NB4 (cell line): ENCODE data around the gene SERINC2.
"Not testable (repeated sequence)": the region's sequence is repeated elsewhere in the genome, so short reads cannot be mapped to it uniquely, and the experiment has no call there.

Experiments
- DNase-seq: peaks from one replicate; pipeline ENCODE4 v3.0.0; 2010; ENCODE audit warnings: low read depth
- H3K4me3 ChIP-seq: one replicate; pipeline ENCODE4 v1.5.1; 2011; ENCODE audit warnings: mild to moderate bottlenecking, low read depth, low read length, moderate library complexity
- MYC ChIP-seq: IDR thresholded peaks from 2 replicates; pipeline ENCODE4 v1.6.1; 2011; ENCODE audit warnings: low read depth, low read length
- POLR2A ChIP-seq: IDR thresholded peaks from 2 replicates; pipeline ENCODE4 v1.6.1; 2011; ENCODE audit warnings: mild to moderate bottlenecking; ENCODE audit not compliant: insufficient read length; ENCODE audit errors: extremely low read depth
- TF ChIP-seq, protein P1 (sequence below): IDR thresholded peaks from one replicate; pipeline ENCODE4 v1.5.1; 2012; ENCODE audit warnings: low read depth, low read length
- TF ChIP-seq, protein P2 (sequence below): IDR thresholded peaks from 2 replicates; pipeline ENCODE4 v1.6.1; 2011; ENCODE audit warnings: low read depth, low read length

SERINC2 gene

DNA sequence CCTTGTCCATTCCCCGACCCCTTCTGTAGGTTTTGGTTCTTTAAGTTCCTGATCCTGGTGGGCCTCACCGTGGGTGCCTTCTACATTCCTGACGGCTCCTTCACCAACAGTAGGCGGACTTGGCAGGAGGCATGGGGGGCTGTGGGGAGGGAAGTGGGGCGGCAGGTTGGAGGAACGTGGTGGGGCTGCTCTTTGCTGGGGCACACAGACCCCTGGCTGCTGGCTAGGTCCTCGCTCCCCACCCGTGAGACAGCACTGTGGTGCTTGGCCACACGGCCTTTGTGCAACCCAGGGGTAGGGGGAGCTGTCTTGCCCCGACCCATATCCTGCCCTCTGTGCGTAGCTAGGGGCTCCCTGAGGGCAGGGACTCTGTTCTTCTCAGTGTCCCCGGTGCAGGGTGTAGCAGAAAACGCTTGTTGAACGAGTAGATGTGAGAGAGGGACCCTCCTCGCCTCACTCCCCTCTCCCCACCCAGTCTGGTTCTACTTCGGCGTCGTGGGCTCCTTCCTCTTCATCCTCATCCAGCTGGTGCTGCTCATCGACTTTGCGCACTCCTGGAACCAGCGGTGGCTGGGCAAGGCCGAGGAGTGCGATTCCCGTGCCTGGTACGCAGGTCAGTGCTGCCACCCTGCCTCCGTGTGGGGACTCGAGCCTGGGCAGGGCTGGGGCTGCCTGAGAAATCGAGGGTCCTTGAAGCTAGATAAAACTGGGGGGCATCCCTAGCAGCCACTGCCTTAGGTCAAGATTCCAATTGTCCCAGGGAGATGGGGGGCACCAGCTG lies 12.5 kb downstream of the SERINC2 start:
- no peak for DNase-seq
- no peak overlapping the region for H3K4me3 ChIP-seq
- TF ChIP-seq, protein P1, sequence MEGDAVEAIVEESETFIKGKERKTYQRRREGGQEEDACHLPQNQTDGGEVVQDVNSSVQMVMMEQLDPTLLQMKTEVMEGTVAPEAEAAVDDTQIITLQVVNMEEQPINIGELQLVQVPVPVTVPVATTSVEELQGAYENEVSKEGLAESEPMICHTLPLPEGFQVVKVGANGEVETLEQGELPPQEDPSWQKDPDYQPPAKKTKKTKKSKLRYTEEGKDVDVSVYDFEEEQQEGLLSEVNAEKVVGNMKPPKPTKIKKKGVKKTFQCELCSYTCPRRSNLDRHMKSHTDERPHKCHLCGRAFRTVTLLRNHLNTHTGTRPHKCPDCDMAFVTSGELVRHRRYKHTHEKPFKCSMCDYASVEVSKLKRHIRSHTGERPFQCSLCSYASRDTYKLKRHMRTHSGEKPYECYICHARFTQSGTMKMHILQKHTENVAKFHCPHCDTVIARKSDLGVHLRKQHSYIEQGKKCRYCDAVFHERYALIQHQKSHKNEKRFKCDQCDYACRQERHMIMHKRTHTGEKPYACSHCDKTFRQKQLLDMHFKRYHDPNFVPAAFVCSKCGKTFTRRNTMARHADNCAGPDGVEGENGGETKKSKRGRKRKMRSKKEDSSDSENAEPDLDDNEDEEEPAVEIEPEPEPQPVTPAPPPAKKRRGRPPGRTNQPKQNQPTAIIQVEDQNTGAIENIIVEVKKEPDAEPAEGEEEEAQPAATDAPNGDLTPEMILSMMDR: no peak
- TF ChIP-seq, protein P2, sequence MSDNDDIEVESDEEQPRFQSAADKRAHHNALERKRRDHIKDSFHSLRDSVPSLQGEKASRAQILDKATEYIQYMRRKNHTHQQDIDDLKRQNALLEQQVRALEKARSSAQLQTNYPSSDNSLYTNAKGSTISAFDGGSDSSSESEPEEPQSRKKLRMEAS: no peak
- no peak for TF ChIP-seq MYC
- TF ChIP-seq POLR2A: no peak

DNA sequence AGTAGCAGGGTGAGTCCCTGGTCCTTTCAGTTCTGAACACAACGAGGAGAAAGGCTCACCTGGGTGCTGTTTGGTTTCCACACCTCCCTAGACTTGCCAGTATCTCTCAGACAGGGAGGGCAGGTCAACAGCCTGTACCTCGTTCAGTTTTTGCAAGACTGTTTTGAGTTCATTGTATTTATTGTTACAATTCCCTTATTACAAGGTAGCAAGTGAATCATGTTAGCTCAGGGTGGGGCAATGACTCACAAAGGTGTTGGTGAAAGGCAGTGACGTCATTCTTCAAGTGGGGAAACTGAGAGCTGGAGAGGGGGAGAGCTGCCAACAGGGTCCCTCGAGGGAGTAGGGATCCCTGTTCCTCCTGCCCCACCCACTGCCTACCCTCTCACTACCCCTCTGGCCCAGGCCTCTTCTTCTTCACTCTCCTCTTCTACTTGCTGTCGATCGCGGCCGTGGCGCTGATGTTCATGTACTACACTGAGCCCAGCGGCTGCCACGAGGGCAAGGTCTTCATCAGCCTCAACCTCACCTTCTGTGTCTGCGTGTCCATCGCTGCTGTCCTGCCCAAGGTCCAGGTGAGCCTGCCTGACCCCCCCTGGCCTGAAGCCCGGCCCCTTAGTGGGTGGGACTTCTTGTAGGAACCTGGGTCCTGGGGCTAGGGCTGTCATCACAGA lies 13.4 kb downstream of the SERINC2 start:
- TF ChIP-seq, protein P1: no peak
- TF ChIP-seq, protein P2: no peak
- TF ChIP-seq MYC (no peak), POLR2A (no peak)
- no peak for DNase-seq
- no peak overlapping the region for H3K4me3 ChIP-seq

DNA sequence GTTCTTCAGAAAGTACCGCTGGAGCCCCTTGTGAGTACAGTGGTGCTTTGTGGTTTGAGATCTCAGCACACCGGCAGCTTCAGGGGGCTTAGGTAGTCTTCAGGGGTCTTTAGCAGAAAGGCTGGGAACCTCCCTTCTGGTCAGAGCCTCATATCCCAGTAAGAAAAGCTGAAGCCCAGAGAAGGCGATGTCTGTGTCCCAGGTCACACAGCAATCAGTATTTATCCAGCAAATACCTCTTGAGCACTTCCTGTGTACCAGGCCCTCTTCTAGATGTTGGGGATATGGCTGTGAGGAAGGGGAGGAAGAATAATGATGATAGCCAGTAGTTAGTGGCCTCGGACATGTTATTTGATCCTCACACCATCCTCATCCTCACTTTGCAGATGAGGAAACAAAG lies 14.3 kb downstream of the SERINC2 start:
- TF ChIP-seq, protein P1: no peak
- TF ChIP-seq POLR2A (no peak), MYC (no peak)
- TF ChIP-seq, protein P2: no peak
- H3K4me3 ChIP-seq: no peak overlapping the region
- no peak for DNase-seq

DNA sequence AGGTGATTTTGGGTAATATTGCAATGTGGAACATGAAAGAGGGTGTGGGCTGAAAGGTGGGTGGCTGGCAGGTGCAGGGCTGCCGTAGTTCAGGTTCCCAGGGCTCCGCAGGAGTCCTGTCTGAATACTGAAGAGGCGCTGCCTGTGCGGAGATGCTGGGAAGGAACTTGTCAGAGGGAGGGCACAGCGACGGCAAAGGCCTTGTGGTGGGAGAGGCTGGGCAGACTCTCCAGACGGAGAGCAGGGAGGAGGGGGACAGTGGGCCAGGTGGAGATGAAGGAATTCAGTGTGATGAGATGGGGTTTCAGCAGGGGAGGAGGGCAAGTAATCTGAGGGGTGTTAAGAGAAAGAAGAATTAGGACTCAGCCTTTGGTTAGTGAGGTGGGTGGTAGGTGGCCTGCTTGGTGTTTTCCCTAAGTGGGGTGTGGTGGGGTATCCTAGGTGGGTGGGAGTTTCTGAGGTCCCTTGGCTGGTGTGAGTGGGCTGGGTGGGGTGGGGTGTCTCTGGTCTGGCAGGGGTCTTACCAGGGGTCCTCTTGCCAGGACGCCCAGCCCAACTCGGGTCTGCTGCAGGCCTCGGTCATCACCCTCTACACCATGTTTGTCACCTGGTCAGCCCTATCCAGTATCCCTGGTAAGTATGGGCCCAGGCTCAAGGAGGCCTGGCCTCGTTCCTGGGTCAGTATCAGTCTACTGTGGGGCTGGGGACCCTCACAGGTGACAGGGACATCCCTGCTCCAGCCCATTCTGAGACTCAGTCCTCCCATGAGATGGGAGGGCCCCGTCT lies 15.6 kb downstream of the SERINC2 start:
- DNase-seq: no peak
- H3K4me3 ChIP-seq: no peak overlapping the region
- TF ChIP-seq MYC: no peak
- TF ChIP-seq, protein P2: no peak
- TF ChIP-seq, protein P1: no peak
- no peak for TF ChIP-seq POLR2A

DNA sequence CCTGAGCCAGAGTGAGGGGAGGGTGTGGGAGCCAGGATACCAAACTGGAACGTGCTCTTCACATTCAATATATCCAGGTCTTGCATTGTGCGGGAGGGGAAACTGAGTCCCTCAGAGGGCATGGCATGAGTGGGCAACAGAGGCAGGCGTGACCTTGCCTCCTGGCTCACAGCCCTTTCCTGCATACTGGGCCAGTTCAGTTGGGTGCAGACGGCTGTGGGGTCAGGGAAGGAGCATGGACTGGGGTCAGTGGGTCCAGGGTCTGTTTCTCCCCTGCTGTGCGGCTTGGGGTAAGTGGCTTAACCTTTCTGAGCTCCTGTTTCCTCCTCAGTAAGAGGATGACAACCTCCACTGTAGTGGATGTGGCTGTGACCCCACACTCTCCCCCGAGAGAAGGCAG lies 16.6 kb downstream of the SERINC2 start:
- DNase-seq: no peak
- TF ChIP-seq POLR2A (no peak), MYC (no peak)
- TF ChIP-seq, protein P1: no peak
- TF ChIP-seq, protein P2: no peak
- H3K4me3 ChIP-seq: no peak overlapping the region

DNA sequence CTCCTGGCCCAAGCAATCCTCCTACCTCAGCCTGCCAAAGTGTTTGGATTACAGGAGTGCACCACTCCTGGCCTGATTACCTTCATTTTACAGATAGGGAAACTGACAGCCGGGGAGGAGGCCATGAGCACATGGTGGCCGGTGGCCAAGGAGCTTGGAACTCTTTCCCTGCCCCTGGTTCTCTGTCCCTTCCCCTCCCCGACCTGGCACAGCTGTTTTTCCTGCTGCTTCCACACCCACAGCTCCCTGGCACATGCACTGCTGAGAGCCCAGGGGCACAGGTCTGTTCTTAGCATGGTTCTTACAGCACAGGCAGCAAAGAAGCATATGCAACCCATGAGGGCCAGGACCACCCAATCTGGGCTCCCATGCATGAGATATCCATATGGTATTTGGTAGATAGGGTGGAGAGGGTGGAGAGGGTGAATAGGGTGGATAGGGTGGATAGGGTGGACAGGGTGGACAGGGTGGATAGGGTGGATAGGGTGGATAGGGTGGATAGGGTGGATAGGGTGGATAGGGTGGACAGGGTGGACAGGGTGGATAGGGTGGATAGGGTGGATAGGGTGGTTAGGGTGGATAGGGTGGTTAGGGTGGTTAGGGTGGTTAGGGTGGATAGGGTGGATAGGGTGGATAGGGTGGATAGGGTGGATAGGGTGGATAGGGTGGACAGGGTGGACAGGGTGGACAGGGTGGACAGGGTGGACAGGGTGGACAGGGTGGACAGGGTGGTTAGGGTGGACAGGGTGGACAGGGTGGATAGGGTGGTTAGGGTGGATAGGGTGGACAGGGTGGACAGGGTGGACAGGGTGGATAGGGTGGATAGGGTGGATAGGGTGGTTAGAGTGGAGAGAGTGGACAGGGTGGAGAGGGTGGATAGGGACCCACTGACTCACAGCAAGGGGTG lies 18.6 kb downstream of the SERINC2 start:
- H3K4me3 ChIP-seq, DNase-seq: not testable (repeated sequence)
